CD14-positive monocyte (primary cell): ENCODE results near the gene NKX1-1. TPM values are rescaled to one million over a fixed set of nuclear protein-coding genes. Genes with fewer than 3 reads are reported as not detected.

Experiments
- DNase-seq, 3 donors: peaks; one replicate each; pipeline ENCODE4 v3.0.0-alpha.2; 2011 to 2022
- H2AFZ ChIP-seq: 2 replicates; pipeline ENCODE4 v1.6.0; 2012; ENCODE audit warnings: mild to moderate bottlenecking, low read depth, low read length, inconsistent platforms; ENCODE audit not compliant: insufficient read depth, poor library complexity, severe bottlenecking
- H3K27ac ChIP-seq, 2 donors: 1 replicate in 1 of 2; 2 replicates in 1 of 2; pipeline ENCODE4 v1.5.1; 2012 to 2013; ENCODE audit warnings: low read length in 2 of 2, control low read depth in 1 of 2, inconsistent platforms in 1 of 2, low read depth in 1 of 2, mild to moderate bottlenecking in 1 of 2
- H3K27me3 ChIP-seq, 2 donors: one replicate each; pipeline versions ENCODE4 v1.6.0 to v1.6.1; 2011 to 2013; ENCODE audit warnings: low read length in 2 of 2; ENCODE audit not compliant: control insufficient read depth in 2 of 2, insufficient read depth in 2 of 2
- H3K36me3 ChIP-seq, 2 donors: replicated peaks in 1 of 2; 1 replicate in 1 of 2; 2 replicates in 1 of 2; pipeline versions ENCODE4 v1.5.1 to v1.6.1; 2012 to 2013; ENCODE audit warnings: low read length in 2 of 2, control low read depth in 1 of 2, inconsistent platforms in 1 of 2, mild to moderate bottlenecking in 1 of 2; ENCODE audit not compliant: insufficient read depth in 2 of 2, control insufficient read depth in 1 of 2
- H3K4me1 ChIP-seq, 2 donors: 1 replicate in 1 of 2; 2 replicates in 1 of 2; pipeline versions ENCODE4 v1.5.1 to v1.6.1; 2012 to 2013; ENCODE audit warnings: low read length in 2 of 2, control low read depth in 1 of 2, inconsistent platforms in 1 of 2, mild to moderate bottlenecking in 1 of 2, moderate library complexity in 1 of 2; ENCODE audit not compliant: insufficient read depth in 2 of 2, control insufficient read depth in 1 of 2
- H3K4me2 ChIP-seq: replicated peaks from 2 replicates; pipeline ENCODE3; 2012; ENCODE audit warnings: low read length, moderate library complexity, mild to moderate bottlenecking; ENCODE audit not compliant: poor library complexity, severe bottlenecking; ENCODE audit errors: extremely low read depth
- H3K4me3 ChIP-seq, 3 experiments: fragments of 200-600 bp in 1 of 3; sonication (generic) in 1 of 3; replicated peaks in 1 of 3; 1 replicate in 2 of 3; 2 replicates in 1 of 3; pipeline ENCODE4 v1.5.1; 2011 to 2013; ENCODE audit warnings: low read length in 3 of 3, mild to moderate bottlenecking in 3 of 3, control low read depth in 2 of 3, low read depth in 2 of 3, inconsistent platforms in 1 of 3, moderate library complexity in 1 of 3
- H3K79me2 ChIP-seq: 2 replicates; pipeline ENCODE4 v1.6.0; 2012; ENCODE audit warnings: mild to moderate bottlenecking, control low read depth, inconsistent platforms, low read length, moderate library complexity; ENCODE audit not compliant: insufficient read depth
- H3K9ac ChIP-seq: 2 replicates; pipeline ENCODE4 v1.6.0; 2017; ENCODE audit warnings: low read length, mild to moderate bottlenecking; ENCODE audit not compliant: insufficient read depth, poor library complexity, severe bottlenecking
- H3K9me3 ChIP-seq, 2 donors: replicated peaks in 1 of 2; 1 replicate in 1 of 2; 2 replicates in 1 of 2; pipeline versions ENCODE4 v1.5.1 to v1.6.1; 2012 to 2013; ENCODE audit warnings: low read length in 2 of 2, control low read depth in 1 of 2; ENCODE audit not compliant: control insufficient read depth in 1 of 2, insufficient read depth in 1 of 2
- H4K20me1 ChIP-seq: 2 replicates; pipeline ENCODE4 v1.6.0; 2012; ENCODE audit warnings: mild to moderate bottlenecking, low read length, control low read depth, moderate library complexity; ENCODE audit not compliant: insufficient read depth
- H3K27ac Mint-ChIP-seq, 7 donors: one replicate each; pipeline ENCODE4 v1.8.0; 2020; ENCODE audit warnings: mild to moderate bottlenecking in 7 of 7, mixed read lengths in 7 of 7, moderate library complexity in 6 of 7, inconsistent platforms in 2 of 7
- H3K27me3 Mint-ChIP-seq, 3 donors: one replicate each; pipeline ENCODE4 v1.8.0; 2021 to 2022; ENCODE audit warnings: low read depth in 3 of 3, mild to moderate bottlenecking in 3 of 3, mixed read lengths in 3 of 3, moderate library complexity in 3 of 3, inconsistent platforms in 1 of 3
- H3K36me3 Mint-ChIP-seq, 2 donors: one replicate each; pipeline ENCODE4 v1.8.0; 2020; ENCODE audit warnings: mixed read lengths in 2 of 2, inconsistent platforms in 1 of 2, mild to moderate bottlenecking in 1 of 2
- H3K4me1 Mint-ChIP-seq: one replicate; pipeline ENCODE4 v1.8.0; 2020; ENCODE audit warnings: mild to moderate bottlenecking, mixed read lengths
- H3K4me3 Mint-ChIP-seq, 2 donors: one replicate each; pipeline ENCODE4 v1.8.0; 2020; ENCODE audit warnings: mild to moderate bottlenecking in 2 of 2, mixed read lengths in 2 of 2, moderate library complexity in 1 of 2
- H3K9me3 Mint-ChIP-seq, 7 donors: one replicate each; pipeline ENCODE4 v1.8.0; 2020 to 2022; ENCODE audit warnings: mixed read lengths in 7 of 7, mild to moderate bottlenecking in 6 of 7, moderate library complexity in 6 of 7, inconsistent platforms in 2 of 7
- WGBS: methylation state at CpG from one replicate; pipeline ENCODE4 v1.1.5; 2013; ENCODE audit warnings: missing lambda C conversion rate; ENCODE audit not compliant: insufficient coverage; 5-methylcytosine and 5-hydroxymethylcytosine counted together
- intact Hi-C, 2 donors: fragments of 100-400 bp; cut with micrococcal nuclease; formaldehyde crosslinking; loops; one replicate each; pipeline versions ENCODE4 v1.15.0 to v1.15.1; 2023
- polyA plus RNA-seq, 3 donors: library from polyadenylated mRNA; depleted of rRNA in 1 of 3; unstranded in 2 of 3; stranded (reverse) in 1 of 3; fragments of 300-500 nt in 2 of 3; fragments of >200 nt in 1 of 3; fragmentation: Illumina TruSeq in 2 of 3; gene quantifications; 1 replicate in 2 of 3; 2 replicates in 1 of 3; pipeline ENCODE4 v1.2.3, GENCODE V29; 2012 to 2021
- TF ChIP-seq, protein P1 (sequence below): fragments of 200-600 bp; IDR thresholded peaks from one replicate; pipeline ENCODE4 v1.8.0; 2022; ENCODE audit warnings: antibody characterized with exemption, mild to moderate bottlenecking

NKX1-1 gene
- polyA plus RNA-seq, 3 donors = not detected

DNA sequence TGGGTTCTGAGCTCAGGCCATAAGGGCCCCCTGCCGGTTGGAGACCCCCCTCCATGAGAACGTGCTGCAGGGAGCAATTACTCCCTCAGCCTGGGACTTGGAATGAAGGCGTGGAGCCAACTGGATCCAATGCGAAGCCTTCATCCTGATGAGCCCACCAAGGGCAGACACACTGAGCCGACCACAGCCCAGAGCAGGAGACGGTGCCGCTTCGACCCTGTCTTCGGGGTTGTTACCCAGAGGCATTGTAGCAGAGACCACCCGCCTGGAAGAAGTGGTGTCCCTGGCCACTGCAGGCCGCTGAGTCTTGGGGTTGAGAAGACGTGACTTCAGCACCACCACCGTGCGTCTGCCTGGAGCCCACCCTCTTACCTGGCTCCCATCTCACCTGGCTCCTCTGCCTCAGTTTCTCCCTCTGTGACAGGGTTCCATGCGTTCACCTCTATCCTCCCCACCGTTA is 7.0 kb upstream of the NKX1-1 start:
- Mint-ChIP-seq H3K4me1 (no peaks in the 10 kb centered on the region), H3K9me3 (peaks cover 0 to 31% (median 16%) of the 10 kb centered on the region in 7 donors), H3K4me3 (peak overlapping the region in 1 of 2 donors; percentile 70), H3K27me3 (peaks cover 72 to 83% (median 73%) of the 10 kb centered on the region in 3 donors), H3K36me3 (peaks cover 0 to 2% of the 10 kb centered on the region in 2 donors), H3K27ac (no peak overlapping the region)
- H2AFZ ChIP-seq = no peak overlapping the region
- no peak overlapping the region for H3K4me3 ChIP-seq
- no peaks in the 10 kb centered on the region for H3K4me1 ChIP-seq
- DNase-seq = no peak
- H4K20me1 ChIP-seq = no peaks in the 10 kb centered on the region
- H3K9ac ChIP-seq = no peak overlapping the region
- H3K27me3 ChIP-seq = peaks cover 10 to 71% of the 10 kb centered on the region in 2 donors
- H3K9me3 ChIP-seq = peaks cover 6 to 15% of the 10 kb centered on the region in 2 donors
- H3K79me2 ChIP-seq = no peaks in the 10 kb centered on the region
- no peak overlapping the region for H3K4me2 ChIP-seq
- 72% methylated on average over 13 of the region's 16 CpGs for WGBS
- no peaks in the 10 kb centered on the region for H3K36me3 ChIP-seq
- intact Hi-C loops = no loop called here
- no peak overlapping the region for H3K27ac ChIP-seq
- TF ChIP-seq, protein P1, sequence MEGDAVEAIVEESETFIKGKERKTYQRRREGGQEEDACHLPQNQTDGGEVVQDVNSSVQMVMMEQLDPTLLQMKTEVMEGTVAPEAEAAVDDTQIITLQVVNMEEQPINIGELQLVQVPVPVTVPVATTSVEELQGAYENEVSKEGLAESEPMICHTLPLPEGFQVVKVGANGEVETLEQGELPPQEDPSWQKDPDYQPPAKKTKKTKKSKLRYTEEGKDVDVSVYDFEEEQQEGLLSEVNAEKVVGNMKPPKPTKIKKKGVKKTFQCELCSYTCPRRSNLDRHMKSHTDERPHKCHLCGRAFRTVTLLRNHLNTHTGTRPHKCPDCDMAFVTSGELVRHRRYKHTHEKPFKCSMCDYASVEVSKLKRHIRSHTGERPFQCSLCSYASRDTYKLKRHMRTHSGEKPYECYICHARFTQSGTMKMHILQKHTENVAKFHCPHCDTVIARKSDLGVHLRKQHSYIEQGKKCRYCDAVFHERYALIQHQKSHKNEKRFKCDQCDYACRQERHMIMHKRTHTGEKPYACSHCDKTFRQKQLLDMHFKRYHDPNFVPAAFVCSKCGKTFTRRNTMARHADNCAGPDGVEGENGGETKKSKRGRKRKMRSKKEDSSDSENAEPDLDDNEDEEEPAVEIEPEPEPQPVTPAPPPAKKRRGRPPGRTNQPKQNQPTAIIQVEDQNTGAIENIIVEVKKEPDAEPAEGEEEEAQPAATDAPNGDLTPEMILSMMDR = no peak

DNA sequence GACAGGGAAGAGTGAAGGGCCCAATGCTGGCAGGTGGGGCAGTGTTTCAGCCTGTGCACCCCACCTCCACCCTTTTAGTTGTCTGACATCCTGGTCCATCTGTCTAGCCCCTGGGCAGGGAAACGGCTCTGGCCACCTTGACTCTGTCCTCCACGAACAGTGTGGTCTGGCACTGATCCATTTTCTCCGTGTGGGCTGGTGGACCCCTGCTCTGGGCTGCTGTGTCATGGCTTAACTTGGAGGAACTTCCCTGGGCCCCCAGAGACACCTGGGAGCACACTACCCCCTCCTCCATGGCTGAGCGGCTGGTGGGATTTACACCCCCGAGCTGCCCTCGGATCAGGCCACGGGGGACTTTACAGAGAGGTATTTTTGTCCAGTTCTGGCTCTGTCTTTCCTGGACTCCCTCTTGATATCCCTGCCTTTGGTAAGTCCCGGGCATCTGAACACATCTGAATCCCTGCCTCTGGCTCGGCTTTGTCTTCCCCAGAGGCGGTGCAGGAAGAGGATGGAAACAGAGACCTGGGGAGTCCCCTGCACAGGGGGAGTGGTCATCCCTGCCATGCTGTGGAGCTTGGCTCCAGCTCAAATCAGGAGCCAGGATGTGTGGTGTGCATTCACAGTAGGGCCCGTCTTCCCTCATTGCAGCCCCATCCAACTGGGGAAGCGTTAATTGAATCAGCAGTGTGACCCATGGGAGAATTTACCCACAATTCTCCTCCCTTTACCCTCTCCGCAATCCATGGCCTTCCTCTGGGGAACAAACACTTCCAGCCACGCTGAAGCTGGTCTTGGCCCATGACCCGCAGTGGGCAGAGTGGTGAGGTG is 6.3 kb upstream of the NKX1-1 start:
- H3K36me3 Mint-ChIP-seq = peaks cover 0 to 2% of the 10 kb centered on the region in 2 donors
- H4K20me1 ChIP-seq = no peaks in the 10 kb centered on the region
- no peaks in the 10 kb centered on the region for H3K4me1 Mint-ChIP-seq
- H3K9me3 Mint-ChIP-seq = peaks cover 0 to 31% (median 16%) of the 10 kb centered on the region in 7 donors
- H3K4me1 ChIP-seq = no peaks in the 10 kb centered on the region
- H3K27me3 ChIP-seq = peaks cover 13 to 78% of the 10 kb centered on the region in 2 donors
- no peak overlapping the region for H3K27ac ChIP-seq
- 67% methylated on average over 10 of the region's 15 CpGs for WGBS
- H2AFZ ChIP-seq = no peak overlapping the region
- no peaks in the 10 kb centered on the region for H3K79me2 ChIP-seq
- H3K27ac Mint-ChIP-seq = no peak overlapping the region
- no peak for DNase-seq
- H3K27me3 Mint-ChIP-seq = peaks cover 70 to 89% (median 74%) of the 10 kb centered on the region in 3 donors
- H3K4me3 Mint-ChIP-seq = peak overlapping the region in 1 of 2 donors; percentile 26
- no peak overlapping the region for H3K4me2 ChIP-seq
- H3K9ac ChIP-seq = no peak overlapping the region
- TF ChIP-seq, protein P1 = no peak
- no peak overlapping the region for H3K4me3 ChIP-seq
- intact Hi-C loops = no loop called here
- no peaks in the 10 kb centered on the region for H3K36me3 ChIP-seq
- peaks cover 6 to 15% of the 10 kb centered on the region in 2 donors for H3K9me3 ChIP-seq
